ENCODE measurements around the gene RIPOR2.

RIPOR2 gene

GRCh38 chr6:24971067-24971466 is 35.3 kb upstream of the RIPOR2 start:
- peaks cover 56% of the 10 kb centered on the region for H3K36me3 ChIP-seq (replicated peaks; ENCODE audit: low read depth, low read length)
- no peak overlapping the region for H2AFZ ChIP-seq (ENCODE audit: low read depth, low read length)
- TF ChIP-seq, protein P1, sequence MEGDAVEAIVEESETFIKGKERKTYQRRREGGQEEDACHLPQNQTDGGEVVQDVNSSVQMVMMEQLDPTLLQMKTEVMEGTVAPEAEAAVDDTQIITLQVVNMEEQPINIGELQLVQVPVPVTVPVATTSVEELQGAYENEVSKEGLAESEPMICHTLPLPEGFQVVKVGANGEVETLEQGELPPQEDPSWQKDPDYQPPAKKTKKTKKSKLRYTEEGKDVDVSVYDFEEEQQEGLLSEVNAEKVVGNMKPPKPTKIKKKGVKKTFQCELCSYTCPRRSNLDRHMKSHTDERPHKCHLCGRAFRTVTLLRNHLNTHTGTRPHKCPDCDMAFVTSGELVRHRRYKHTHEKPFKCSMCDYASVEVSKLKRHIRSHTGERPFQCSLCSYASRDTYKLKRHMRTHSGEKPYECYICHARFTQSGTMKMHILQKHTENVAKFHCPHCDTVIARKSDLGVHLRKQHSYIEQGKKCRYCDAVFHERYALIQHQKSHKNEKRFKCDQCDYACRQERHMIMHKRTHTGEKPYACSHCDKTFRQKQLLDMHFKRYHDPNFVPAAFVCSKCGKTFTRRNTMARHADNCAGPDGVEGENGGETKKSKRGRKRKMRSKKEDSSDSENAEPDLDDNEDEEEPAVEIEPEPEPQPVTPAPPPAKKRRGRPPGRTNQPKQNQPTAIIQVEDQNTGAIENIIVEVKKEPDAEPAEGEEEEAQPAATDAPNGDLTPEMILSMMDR (IDR thresholded peaks at IDR 0.05; ENCODE audit: low read depth, low read length): no peak
- no peak for TF ChIP-seq EZH2phosphoT487 (IDR thresholded peaks at IDR 0.05; ENCODE audit: low read depth)
- H3K27ac ChIP-seq (ENCODE audit: low read length): no peak overlapping the region
- H3K9ac ChIP-seq (ENCODE audit: low read length): no peak overlapping the region
- H3K9me3 ChIP-seq (ENCODE audit: insufficient read depth, low read length): no peaks in the 10 kb centered on the region
- H3K4me3 ChIP-seq (ENCODE audit: low read length): no peak overlapping the region
- no peaks in the 10 kb centered on the region for H3K27me3 ChIP-seq (ENCODE audit: low read depth, low read length)
- H4K20me1 ChIP-seq (ENCODE audit: insufficient read depth, low read length): peaks cover 97% of the 10 kb centered on the region
- H3K4me1 ChIP-seq (ENCODE audit: low read length): peaks cover 20% of the 10 kb centered on the region
- peaks cover 100% of the 10 kb centered on the region for H3K79me2 ChIP-seq (ENCODE audit: low read length)
- no peak overlapping the region for H3K4me2 ChIP-seq (ENCODE audit: low read length)

DNA sequence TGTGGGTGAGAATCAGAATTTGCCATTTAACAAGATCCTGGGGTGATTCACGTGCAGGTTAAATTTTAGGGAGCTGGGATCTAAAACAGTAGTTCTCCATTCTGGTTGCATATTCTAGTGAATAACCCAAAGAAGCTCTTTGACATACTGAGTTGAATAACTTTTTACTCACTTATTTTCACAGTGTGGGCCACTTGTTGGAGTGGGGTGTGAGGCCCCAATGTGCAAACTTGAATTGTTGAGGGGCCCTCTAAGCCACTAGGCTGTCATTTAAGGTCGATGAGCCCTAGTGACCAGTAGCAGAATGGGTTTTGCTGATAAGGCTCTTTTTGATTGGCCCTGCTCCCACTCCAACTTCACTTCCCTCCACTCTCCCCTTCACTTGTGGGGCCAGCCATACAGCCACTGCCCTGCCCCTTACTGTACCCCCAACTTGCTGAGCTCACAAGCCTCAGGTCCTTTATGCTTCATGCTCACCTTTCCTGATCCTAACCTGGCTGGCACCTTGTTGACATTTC is 33.6 kb upstream of the RIPOR2 start:
- H3K4me2 ChIP-seq (ENCODE audit: low read length): no peak overlapping the region
- H3K79me2 ChIP-seq (ENCODE audit: low read length): peaks cover 100% of the 10 kb centered on the region
- H3K9me3 ChIP-seq (ENCODE audit: insufficient read depth, low read length): no peaks in the 10 kb centered on the region
- no peak overlapping the region for H2AFZ ChIP-seq (ENCODE audit: low read depth, low read length)
- H3K4me3 ChIP-seq (ENCODE audit: low read length): no peak overlapping the region
- peaks cover 8% of the 10 kb centered on the region for H3K4me1 ChIP-seq (ENCODE audit: low read length)
- peaks cover 56% of the 10 kb centered on the region for H3K36me3 ChIP-seq (replicated peaks; ENCODE audit: low read depth, low read length)
- H3K27ac ChIP-seq (ENCODE audit: low read length): no peak overlapping the region
- H3K27me3 ChIP-seq (ENCODE audit: low read depth, low read length): no peaks in the 10 kb centered on the region
- H3K9ac ChIP-seq (ENCODE audit: low read length): no peak overlapping the region
- H4K20me1 ChIP-seq (ENCODE audit: insufficient read depth, low read length): peaks cover 98% of the 10 kb centered on the region
- TF ChIP-seq EZH2phosphoT487 (IDR thresholded peaks at IDR 0.05; ENCODE audit: low read depth): no peak
- TF ChIP-seq, protein P1 (IDR thresholded peaks at IDR 0.05; ENCODE audit: low read depth, low read length): no peak

GRCh38 chr6:24968783-24969182 is 33.0 kb upstream of the RIPOR2 start:
- Histone ChIP-seq H3K27me3 (ENCODE audit: low read depth, low read length) (no peaks in the 10 kb centered on the region), H3K4me1 (ENCODE audit: low read length) (peaks cover 8% of the 10 kb centered on the region; the same call in 1 of the 2 replicates), H3K4me3 (ENCODE audit: low read length) (no peak overlapping the region), H3K9me3 (ENCODE audit: insufficient read depth, low read length) (no peaks in the 10 kb centered on the region), H3K4me2 (ENCODE audit: low read length) (no peak overlapping the region), H2AFZ (ENCODE audit: low read depth, low read length) (no peak overlapping the region), H3K36me3 (replicated peaks; ENCODE audit: low read depth, low read length) (peaks cover 53% of the 10 kb centered on the region), H4K20me1 (ENCODE audit: insufficient read depth, low read length) (peaks cover 98% of the 10 kb centered on the region), H3K27ac (ENCODE audit: low read length) (no peak overlapping the region), H3K9ac (ENCODE audit: low read length) (no peak overlapping the region), H3K79me2 (ENCODE audit: low read length) (peaks cover 100% of the 10 kb centered on the region)
- TF ChIP-seq, protein P1 (IDR thresholded peaks at IDR 0.05; ENCODE audit: low read depth, low read length): no peak
- no peak for TF ChIP-seq EZH2phosphoT487 (IDR thresholded peaks at IDR 0.05; ENCODE audit: low read depth)

DNA sequence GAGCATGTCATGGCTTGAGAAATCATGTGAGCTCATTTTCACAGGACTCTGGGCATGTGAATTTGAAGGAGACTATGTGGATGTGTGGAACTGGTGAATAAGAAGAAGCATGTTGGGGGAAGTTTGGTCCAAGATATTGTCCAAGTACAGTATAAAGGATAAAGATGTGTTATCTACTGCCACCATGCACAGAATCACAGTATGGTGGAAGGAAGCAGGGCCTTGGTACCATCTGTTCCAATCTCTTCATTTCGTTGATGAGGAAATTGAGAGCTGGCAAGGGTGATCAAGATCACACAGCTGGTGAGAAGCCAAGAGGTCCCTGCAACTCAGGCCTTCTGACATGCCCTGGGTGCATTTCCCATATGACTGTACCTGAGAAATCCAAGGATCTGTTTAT is 31.5 kb upstream of the RIPOR2 start:
- TF ChIP-seq, protein P1 (IDR thresholded peaks at IDR 0.05; ENCODE audit: low read depth, low read length): no peak
- no peak for TF ChIP-seq EZH2phosphoT487 (IDR thresholded peaks at IDR 0.05; ENCODE audit: low read depth)
- H3K27ac ChIP-seq (ENCODE audit: low read length): no peak overlapping the region
- no peak overlapping the region for H3K9ac ChIP-seq (ENCODE audit: low read length)
- peaks cover 100% of the 10 kb centered on the region for H3K79me2 ChIP-seq (ENCODE audit: low read length)
- no peak overlapping the region for H3K4me3 ChIP-seq (ENCODE audit: low read length)
- H4K20me1 ChIP-seq (ENCODE audit: insufficient read depth, low read length): peaks cover 98% of the 10 kb centered on the region
- no peak overlapping the region for H3K4me2 ChIP-seq (ENCODE audit: low read length)
- H3K9me3 ChIP-seq (ENCODE audit: insufficient read depth, low read length): no peaks in the 10 kb centered on the region
- H3K27me3 ChIP-seq (ENCODE audit: low read depth, low read length): no peaks in the 10 kb centered on the region
- no peak overlapping the region for H2AFZ ChIP-seq (ENCODE audit: low read depth, low read length)
- H3K4me1 ChIP-seq (ENCODE audit: low read length): peaks cover 24% of the 10 kb centered on the region
- H3K36me3 ChIP-seq (replicated peaks; ENCODE audit: low read depth, low read length): peaks cover 50% of the 10 kb centered on the region

Measured in OCI-LY3 (cell line).